KMS-11 (cell line): Measurements from ENCODE around the gene IQCC.

Experiments used
- H2AFZ ChIP-seq: fragments of 200-600 bp; sonication (generic); 2 replicates; pipeline ENCODE4 v1.6.1; 2016; ENCODE audit warnings: antibody characterized with exemption, mixed run types, low read depth
- H3K27ac ChIP-seq: fragments of 200-600 bp; sonication (generic); 2 replicates; pipeline ENCODE4 v1.6.1; 2016; ENCODE audit warnings: mild to moderate bottlenecking, mixed run types
- H3K27me3 ChIP-seq: fragments of 200-600 bp; sonication (generic); 2 replicates; pipeline ENCODE4 v1.6.1; 2017; ENCODE audit warnings: mild to moderate bottlenecking, low read depth, mixed run types, moderate library complexity; ENCODE audit not compliant: insufficient read depth
- H3K36me3 ChIP-seq: fragments of 200-600 bp; sonication (generic); 2 replicates; pipeline ENCODE4 v1.6.1; 2017; ENCODE audit warnings: mild to moderate bottlenecking, mixed run types; ENCODE audit not compliant: insufficient read depth
- H3K4me1 ChIP-seq: fragments of 200-600 bp; sonication (generic); 2 replicates; pipeline ENCODE4 v1.6.1; 2016; ENCODE audit warnings: mild to moderate bottlenecking, low read depth, mixed run types; ENCODE audit not compliant: poor library complexity, severe bottlenecking
- H3K4me2 ChIP-seq: fragments of 200-600 bp; sonication (generic); 2 replicates; pipeline ENCODE4 v1.7.0; 2016; ENCODE audit warnings: mild to moderate bottlenecking, mixed run types
- H3K4me3 ChIP-seq: fragments of 200-600 bp; sonication (generic); IDR thresholded peaks from 2 replicates; pipeline ENCODE4 v1.6.1; 2017; ENCODE audit warnings: low read depth, low read length, mixed read lengths; ENCODE audit not compliant: insufficient read depth
- H3K79me2 ChIP-seq: fragments of 200-600 bp; sonication (generic); 2 replicates; pipeline ENCODE4 v1.6.1; 2016; ENCODE audit warnings: low read depth, mixed run types; ENCODE audit not compliant: insufficient read depth
- H3K9ac ChIP-seq: fragments of 200-600 bp; sonication (generic); 2 replicates; pipeline ENCODE4 v1.6.1; 2016; ENCODE audit warnings: mild to moderate bottlenecking, mixed run types
- H4K20me1 ChIP-seq: fragments of 200-600 bp; sonication (generic); 2 replicates; pipeline ENCODE4 v1.6.1; 2016; ENCODE audit warnings: mild to moderate bottlenecking, mixed run types; ENCODE audit not compliant: insufficient read depth
- TF ChIP-seq, protein P1 (sequence below): fragments of 200-600 bp; sonication (generic); conservative IDR thresholded peaks from 2 replicates; pipeline ENCODE4 v1.6.1; 2017; ENCODE audit warnings: low read depth, mild to moderate bottlenecking, antibody characterized with exemption, low read length, moderate library complexity, mixed read lengths

Gene IQCC

DNA sequence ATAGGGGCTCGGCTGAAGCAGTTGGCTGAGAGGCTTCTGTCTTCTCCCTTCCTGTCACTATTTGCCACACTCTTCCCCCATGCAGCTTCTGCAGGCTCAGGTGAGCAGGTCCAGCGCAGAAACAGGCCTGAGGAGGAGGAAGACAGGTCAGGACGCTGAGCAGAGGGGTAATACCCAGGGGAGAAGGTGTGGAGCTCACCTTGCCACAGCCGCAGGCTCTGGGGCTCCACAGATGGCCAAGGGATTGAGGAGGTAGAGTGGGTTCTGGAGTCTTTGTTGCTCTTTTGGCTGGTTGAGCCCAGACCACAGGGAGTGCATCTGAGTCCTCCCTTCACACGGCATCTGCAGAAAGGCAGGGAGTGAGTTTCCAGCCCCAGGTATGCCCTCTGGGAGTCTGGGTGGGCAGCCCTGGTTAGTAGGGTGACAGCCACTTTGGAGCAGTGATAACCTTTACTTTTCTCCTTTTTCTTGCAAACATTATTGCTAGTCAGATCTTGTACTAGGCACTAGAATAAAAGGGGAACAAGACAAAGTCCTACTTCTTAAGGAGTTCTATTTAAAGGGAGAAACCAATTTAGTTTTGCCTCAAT, 26.5 kb downstream of the IQCC start:
- TF ChIP-seq, protein P1, sequence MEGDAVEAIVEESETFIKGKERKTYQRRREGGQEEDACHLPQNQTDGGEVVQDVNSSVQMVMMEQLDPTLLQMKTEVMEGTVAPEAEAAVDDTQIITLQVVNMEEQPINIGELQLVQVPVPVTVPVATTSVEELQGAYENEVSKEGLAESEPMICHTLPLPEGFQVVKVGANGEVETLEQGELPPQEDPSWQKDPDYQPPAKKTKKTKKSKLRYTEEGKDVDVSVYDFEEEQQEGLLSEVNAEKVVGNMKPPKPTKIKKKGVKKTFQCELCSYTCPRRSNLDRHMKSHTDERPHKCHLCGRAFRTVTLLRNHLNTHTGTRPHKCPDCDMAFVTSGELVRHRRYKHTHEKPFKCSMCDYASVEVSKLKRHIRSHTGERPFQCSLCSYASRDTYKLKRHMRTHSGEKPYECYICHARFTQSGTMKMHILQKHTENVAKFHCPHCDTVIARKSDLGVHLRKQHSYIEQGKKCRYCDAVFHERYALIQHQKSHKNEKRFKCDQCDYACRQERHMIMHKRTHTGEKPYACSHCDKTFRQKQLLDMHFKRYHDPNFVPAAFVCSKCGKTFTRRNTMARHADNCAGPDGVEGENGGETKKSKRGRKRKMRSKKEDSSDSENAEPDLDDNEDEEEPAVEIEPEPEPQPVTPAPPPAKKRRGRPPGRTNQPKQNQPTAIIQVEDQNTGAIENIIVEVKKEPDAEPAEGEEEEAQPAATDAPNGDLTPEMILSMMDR, result no peak
- Histone ChIP-seq H3K27ac (no peak overlapping the region), H2AFZ (no peak overlapping the region), H3K4me2 (no peak overlapping the region), H3K9ac (no peak overlapping the region), H4K20me1 (no peaks in the 10 kb centered on the region), H3K36me3 (peaks cover 19% of the 10 kb centered on the region; the same call in 1 of the 2 replicates), H3K4me1 (no peaks in the 10 kb centered on the region), H3K27me3 (no peaks in the 10 kb centered on the region), H3K4me3 (no peak overlapping the region), H3K79me2 (no peaks in the 10 kb centered on the region)

DNA sequence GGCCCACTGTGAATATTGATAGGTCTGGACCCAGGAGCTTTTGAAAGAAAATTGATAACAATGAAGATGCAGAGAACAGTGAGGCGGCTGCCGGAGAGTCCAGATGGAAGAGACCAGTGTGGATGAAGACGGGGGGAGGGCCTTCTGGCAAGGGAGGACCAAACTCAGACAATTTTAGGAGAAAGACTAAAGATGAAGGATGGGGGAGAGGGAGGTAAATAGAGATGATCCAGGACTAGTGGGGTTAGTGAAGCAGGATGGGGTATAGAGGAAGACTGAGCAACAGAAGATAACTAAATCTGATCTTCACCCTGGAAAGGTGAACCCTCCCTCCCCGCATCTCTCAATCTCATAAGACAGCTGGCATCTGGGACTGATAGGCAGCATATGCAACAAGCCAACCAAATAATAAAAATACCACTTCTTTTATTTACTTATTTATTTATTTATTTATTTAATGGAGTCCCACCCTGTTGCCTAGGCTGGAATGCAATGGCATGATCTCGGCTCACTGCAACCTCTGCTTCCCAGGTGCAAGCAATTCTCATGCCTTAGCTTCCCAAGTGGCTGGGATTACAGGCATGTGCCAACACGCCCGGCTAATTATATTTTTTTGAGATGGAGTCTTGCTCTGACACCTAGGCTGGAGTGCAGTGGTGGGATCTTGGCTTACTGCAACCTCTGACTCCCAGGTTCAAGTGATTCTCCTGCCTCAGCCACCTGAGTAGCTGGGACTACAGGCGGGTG, 27.3 kb downstream of the IQCC start:
- TF ChIP-seq, protein P1, result no peak
- Histone ChIP-seq H3K27ac (no peak overlapping the region), H3K9ac (no peak overlapping the region), H3K27me3 (no peaks in the 10 kb centered on the region), H2AFZ (no peak overlapping the region), H3K79me2 (no peaks in the 10 kb centered on the region), H3K4me3 (no peak overlapping the region), H3K36me3 (peaks cover 15% of the 10 kb centered on the region; the same call in 1 of the 2 replicates), H4K20me1 (no peaks in the 10 kb centered on the region), H3K4me1 (no peaks in the 10 kb centered on the region), H3K4me2 (no peak overlapping the region)

- Histone ChIP-seq H3K27ac (no peak overlapping the region), H3K27me3 (no peaks in the 10 kb centered on the region), H3K4me1 (no peaks in the 10 kb centered on the region), H3K9ac (no peak overlapping the region), H3K4me2 (no peak overlapping the region), H2AFZ (no peak overlapping the region), H3K79me2 (no peaks in the 10 kb centered on the region), H4K20me1 (no peaks in the 10 kb centered on the region), H3K4me3 (no peak overlapping the region), H3K36me3 (no peaks in the 10 kb centered on the region)
- TF ChIP-seq, protein P1, result no peak
Observed at GRCh38 chr1:32234792-32235191, 29.3 kb downstream of the IQCC start.

DNA sequence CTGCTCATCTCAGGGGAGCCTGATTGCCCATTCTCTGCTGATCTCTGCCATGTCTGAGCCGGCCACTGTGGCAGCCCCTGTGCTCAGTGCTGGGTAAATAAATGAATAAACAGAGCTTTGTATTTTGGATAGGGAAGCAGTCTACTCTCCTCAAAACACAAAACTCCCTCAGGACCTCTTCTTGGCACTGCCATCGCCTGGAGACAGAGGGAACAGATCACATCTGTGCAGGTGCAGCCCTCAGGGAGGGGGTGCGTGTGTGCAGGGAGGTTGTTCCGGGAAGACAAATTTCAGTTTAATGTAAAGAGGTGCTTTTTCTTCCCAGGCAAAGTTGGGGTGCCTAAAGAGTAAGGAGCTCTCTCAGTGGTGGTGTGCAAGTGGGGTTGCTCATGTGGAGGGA, 33.9 kb downstream of the IQCC start:
- H3K27me3 ChIP-seq, result no peaks in the 10 kb centered on the region
- TF ChIP-seq, protein P1, result no peak
- no peaks in the 10 kb centered on the region for H3K79me2 ChIP-seq
- no peak overlapping the region for H3K4me2 ChIP-seq
- H3K36me3 ChIP-seq, result no peaks in the 10 kb centered on the region
- no peaks in the 10 kb centered on the region for H3K4me1 ChIP-seq
- no peak overlapping the region for H2AFZ ChIP-seq
- no peak overlapping the region for H3K27ac ChIP-seq
- H4K20me1 ChIP-seq, result no peaks in the 10 kb centered on the region
- no peak overlapping the region for H3K9ac ChIP-seq
- no peak overlapping the region for H3K4me3 ChIP-seq
